Aorta (tissue), 5 donors: ENCODE data around the gene NKX6-2. TPM values are rescaled to one million over a fixed set of nuclear protein-coding genes. Genes with fewer than 3 reads are reported as not detected.
"Not testable (repeated sequence)": the region's sequence is repeated elsewhere in the genome, so short reads cannot be mapped to it uniquely, and the experiment has no call there.

Source experiments
- ATAC-seq: fragments of 200-7000 bp; cut with Tn5 transposase; one replicate; pipeline ENCODE4 v1.9.1; 2022; ENCODE audit warnings: moderate library complexity; ENCODE audit not compliant: low FRiP score
- DNase-seq, 2 donors: peaks; one replicate each; pipeline ENCODE4 v3.0.0-alpha.2; 2020
- H3K27ac ChIP-seq, 2 donors: one replicate each; pipeline ENCODE4 v1.5.1; 2013; ENCODE audit warnings: low read length in 2 of 2, mild to moderate bottlenecking in 2 of 2, moderate library complexity in 2 of 2, control low read depth in 1 of 2, inconsistent platforms in 1 of 2, low read depth in 1 of 2
- H3K27me3 ChIP-seq, 2 donors: one replicate each; pipeline ENCODE4 v1.6.1; 2013; ENCODE audit warnings: control low read depth in 1 of 2, low read length in 1 of 2, mild to moderate bottlenecking in 1 of 2, moderate library complexity in 1 of 2; ENCODE audit not compliant: insufficient read depth in 2 of 2, control insufficient read depth in 1 of 2
- H3K36me3 ChIP-seq, 2 donors: one replicate each; pipeline ENCODE4 v1.6.1; 2013; ENCODE audit warnings: control low read depth in 1 of 2, low read length in 1 of 2, mild to moderate bottlenecking in 1 of 2; ENCODE audit not compliant: insufficient read depth in 2 of 2, control insufficient read depth in 1 of 2
- H3K4me1 ChIP-seq, 2 donors: one replicate each; pipeline ENCODE4 v1.6.1; 2013; ENCODE audit warnings: low read length in 2 of 2, control low read depth in 1 of 2, mild to moderate bottlenecking in 1 of 2, moderate library complexity in 1 of 2; ENCODE audit not compliant: insufficient read depth in 2 of 2, control insufficient read depth in 1 of 2
- H3K4me3 ChIP-seq, 2 donors: one replicate each; pipeline ENCODE4 v1.5.1; 2013; ENCODE audit warnings: low read length in 2 of 2, control low read depth in 1 of 2, mild to moderate bottlenecking in 1 of 2
- H3K9me3 ChIP-seq: one replicate; pipeline ENCODE4 v1.6.1; 2013; ENCODE audit warnings: mild to moderate bottlenecking, low read length; ENCODE audit not compliant: control insufficient read depth
- WGBS, 2 donors: extraction: QIAGEN DNeasy Blood & Tissue Kit; methylation state at CpG; one replicate each; pipeline ENCODE4 v1.1.7; 2013; 5-methylcytosine and 5-hydroxymethylcytosine counted together
- intact Hi-C, 2 donors: fragments of 100-400 bp; cut with DNase I; formaldehyde crosslinking; loops; one replicate each; pipeline versions ENCODE4 v1.14.2 to v1.15.0; 2022
- polyA plus RNA-seq, 2 donors: library from polyadenylated mRNA; stranded (reverse); fragments of 200-250 nt; gene quantifications; one replicate each; pipeline ENCODE4 v1.2.3, GENCODE V29; 2013
- total RNA-seq, 2 donors: library from RNA; stranded (reverse); fragmentation: NEBNext Ultra II Directional; extraction: Animal tissue kit (Norgen Biotek cat#: 25700); gene quantifications; one replicate each; pipeline ENCODE4 v1.2.1, GENCODE V29; 2021
- donor health status: healthy with polysubstance abuse.
- donor health status: Bipolar disorder and iron deficiency.
- donor health status: DM: no; HTN: no; CAD: no.
- donor health status: DM: no; HTN: no; CAD: no.
- donor health status: DM: yes; HTN: yes; CAD: no.

NKX6-2 gene
- total and polyA plus RNA-seq, 4 donors, result not detected

GRCh38 chr10:132827861-132828539 lies 42.1 kb upstream of the NKX6-2 start:
- intact Hi-C loops, result no loop called here
- DNase-seq (peak; percentile 12 to 58), ATAC-seq (no peak)
- Histone ChIP-seq H3K9me3 (no peaks in the 10 kb centered on the region), H3K27ac (no peak overlapping the region), H3K4me3 (no peak overlapping the region), H3K36me3 (no peaks in the 10 kb centered on the region), H3K4me1 (no peaks in the 10 kb centered on the region), H3K27me3 (no peaks in the 10 kb centered on the region)
- 85 to 86% methylated on average over 29 of the region's 29 CpGs for WGBS, 2 donors

GRCh38 chr10:132827423-132827789 lies 41.5 kb upstream of the NKX6-2 start:
- Histone ChIP-seq H3K36me3 (no peaks in the 10 kb centered on the region), H3K4me3 (no peak overlapping the region), H3K9me3 (no peaks in the 10 kb centered on the region), H3K4me1 (no peaks in the 10 kb centered on the region), H3K27ac (no peak overlapping the region), H3K27me3 (no peaks in the 10 kb centered on the region)
- WGBS, 2 donors, result 79 to 80% methylated on average over 13 of the region's 13 CpGs
- no peak for ATAC-seq
- DNase-seq, result peak; percentile 12 to 50
- intact Hi-C loops, result no loop called here

- Histone ChIP-seq H3K9me3 (no peaks in the 10 kb centered on the region), H3K4me3 (no peak overlapping the region), H3K27me3 (no peaks in the 10 kb centered on the region), H3K36me3 (no peaks in the 10 kb centered on the region), H3K27ac (no peak overlapping the region), H3K4me1 (no peaks in the 10 kb centered on the region)
- intact Hi-C loops, result no loop called here
- no peak for ATAC-seq
- 91 to 93% methylated on average over 24 to 36 of the region's 36 CpGs for WGBS, 2 donors
- DNase-seq, result peak; percentile 23 to 65
Observed at GRCh38 chr10:132826524-132827422, 40.8 kb upstream of the NKX6-2 start.

GRCh38 chr10:132825783-132826523 lies 40.0 kb upstream of the NKX6-2 start:
- intact Hi-C loops, H3K27me3 ChIP-seq, H3K36me3 ChIP-seq, H3K27ac ChIP-seq, ATAC-seq, H3K9me3 ChIP-seq, H3K4me3 ChIP-seq, H3K4me1 ChIP-seq: not testable (repeated sequence)
- 87 to 96% methylated on average over 34 of the region's 34 CpGs for WGBS, 2 donors
- DNase-seq, result peak; percentile 18 to 34

GRCh38 chr10:132820056-132820455 lies 34.1 kb upstream of the NKX6-2 start:
- WGBS, 2 donors, result 90 to 93% methylated on average over 13 of the region's 13 CpGs
- no peaks in the 10 kb centered on the region for H3K9me3 ChIP-seq
- peak; percentile 15 to 55 for DNase-seq
- no peaks in the 10 kb centered on the region for H3K4me1 ChIP-seq
- H3K27me3 ChIP-seq, result no peaks in the 10 kb centered on the region
- no peak overlapping the region for H3K27ac ChIP-seq
- H3K36me3 ChIP-seq, result no peaks in the 10 kb centered on the region
- no peak for ATAC-seq
- intact Hi-C loops, result no loop called here
- H3K4me3 ChIP-seq, result no peak overlapping the region

- Histone ChIP-seq H3K36me3 (no peaks in the 10 kb centered on the region), H3K27me3 (no peaks in the 10 kb centered on the region), H3K27ac (no peak overlapping the region), H3K9me3 (no peaks in the 10 kb centered on the region), H3K4me1 (no peaks in the 10 kb centered on the region), H3K4me3 (no peak overlapping the region)
- peak; percentile 23 to 61 for DNase-seq
- intact Hi-C loops, result no loop called here
- 79 to 88% methylated on average over 29 of the region's 29 CpGs for WGBS, 2 donors
- ATAC-seq, result no peak
Observed at GRCh38 chr10:132817701-132818211, 31.8 kb upstream of the NKX6-2 start.

GRCh38 chr10:132816718-132817117 lies 30.8 kb upstream of the NKX6-2 start:
- DNase-seq (peak; percentile 12 to 22), ATAC-seq (no peak)
- Histone ChIP-seq H3K4me1 (no peaks in the 10 kb centered on the region), H3K27me3 (no peaks in the 10 kb centered on the region), H3K4me3 (no peak overlapping the region), H3K27ac (no peak overlapping the region), H3K36me3 (no peaks in the 10 kb centered on the region), H3K9me3 (no peaks in the 10 kb centered on the region)
- WGBS, 2 donors, result 74 to 75% methylated on average over 12 of the region's 12 CpGs
- intact Hi-C loops, result no loop called here

- DNase-seq (peak; percentile 18 to 34), ATAC-seq (no peak)
- intact Hi-C loops, result no loop called here
- Histone ChIP-seq H3K27me3 (no peaks in the 10 kb centered on the region), H3K36me3 (no peaks in the 10 kb centered on the region), H3K27ac (no peak overlapping the region), H3K9me3 (no peaks in the 10 kb centered on the region), H3K4me3 (no peak overlapping the region), H3K4me1 (no peaks in the 10 kb centered on the region)
- 72% methylated on average over 18 of the region's 18 CpGs for WGBS, 2 donors
Observed at GRCh38 chr10:132815168-132815857, 29.4 kb upstream of the NKX6-2 start.
